ENCODE measurements around the gene PKNOX1. TPM values are rescaled to one million over a fixed set of nuclear protein-coding genes. Genes with fewer than 3 reads are reported as not detected.
"Not testable (repeated sequence)": the region's sequence is repeated elsewhere in the genome, so short reads cannot be mapped to it uniquely, and the experiment has no call there.

The PKNOX1 gene
- total and polyA plus RNA-seq, 4 experiments from 2014 or later: 17.8 to 25.0 (median 23.1) TPM

DNA sequence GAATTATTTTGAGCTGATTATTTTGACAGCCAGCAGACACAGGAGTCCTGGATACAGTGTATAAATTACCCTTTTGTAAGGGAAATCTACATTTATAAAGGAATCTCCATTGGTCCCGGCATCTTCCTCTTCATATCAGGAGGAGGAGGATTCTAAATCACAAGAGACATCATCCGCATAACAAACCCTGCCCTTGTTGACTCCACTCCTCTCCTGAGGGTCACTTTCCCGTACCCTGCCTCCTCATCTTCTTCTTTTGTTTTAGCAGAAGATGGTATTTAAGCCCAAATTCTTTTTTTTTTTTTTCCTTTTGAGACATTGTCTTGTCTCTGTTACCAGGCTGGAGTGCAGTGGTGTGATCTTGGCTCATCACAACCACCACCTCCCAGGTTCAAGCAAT, 14.6 kb upstream of the PKNOX1 start:
- intact Hi-C loops (cut with micrococcal nuclease): no loop called here
- no peak overlapping the region for H3K4me3 Mint-ChIP-seq
- H3K27me3 ChIP-seq (ENCODE audit: insufficient read depth, low read length): no peaks in the 10 kb centered on the region
- H3K4me1 ChIP-seq (ENCODE audit: insufficient read depth, low read length): no peaks in the 10 kb centered on the region
- H3K27ac Mint-ChIP-seq: peak overlapping the region in 1 of 7 donors; percentile 70
- POLR2A ChIA-PET (ENCODE audit: partially characterized antibody): no interaction called here
- H3K9me3 Mint-ChIP-seq: peaks cover 0 to 2% (median 0%) of the 10 kb centered on the region in 8 donors
- H3K36me3 ChIP-seq (ENCODE audit: insufficient read depth, low read length): no peaks in the 10 kb centered on the region
- H3K9me3 ChIP-seq (ENCODE audit: control insufficient read depth in 1 of 2, low read length in 2 of 2): no peaks in the 10 kb centered on the region
- no peaks in the 10 kb centered on the region for H3K36me3 Mint-ChIP-seq
- H3K27me3 Mint-ChIP-seq: peaks cover 0 to 1% of the 10 kb centered on the region in 2 donors
- peaks cover 0 to 4% (median 0%) of the 10 kb centered on the region in 4 donors for H3K4me1 Mint-ChIP-seq
- no peak overlapping the region for H3K27ac ChIP-seq (ENCODE audit: low read depth, low read length)
- DNase-seq: no peak
- CTCF ChIA-PET (ENCODE audit: partially characterized antibody): no interaction called here
- H3K4me3 ChIP-seq (ENCODE audit: low read length in 2 of 2): no peak overlapping the region

DNA sequence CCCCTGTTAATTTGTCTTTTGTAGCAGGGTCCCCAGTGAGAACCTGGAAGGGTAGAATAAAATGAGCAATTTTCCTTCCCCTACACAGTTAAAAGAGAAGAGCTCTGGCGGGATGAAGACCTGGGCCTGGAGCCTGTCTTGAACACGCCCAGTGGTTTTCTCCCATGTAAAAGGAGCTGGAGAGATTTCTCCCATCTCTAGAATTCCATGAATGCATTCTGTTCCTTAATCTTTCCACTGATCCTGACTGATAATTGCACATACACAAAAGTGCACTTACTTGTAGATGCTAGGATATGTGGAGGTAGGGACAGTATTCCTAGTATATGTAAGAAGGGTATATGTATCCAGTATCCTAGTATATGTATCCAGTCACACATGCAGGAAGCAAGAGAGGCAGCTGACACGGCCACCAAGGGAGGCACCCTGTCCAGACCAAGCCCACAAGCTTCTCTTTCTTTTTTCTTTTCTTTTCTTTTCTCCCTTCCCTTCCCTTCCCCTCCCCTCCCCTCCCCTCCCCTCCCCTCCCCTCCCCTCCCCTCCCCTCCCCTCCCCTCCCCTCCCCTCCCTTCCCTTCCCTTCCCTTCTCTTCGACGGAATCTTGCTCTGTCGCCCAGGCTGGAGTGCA, 11.9 kb upstream of the PKNOX1 start:
- intact Hi-C loops (cut with micrococcal nuclease): no loop called here
- H3K27ac Mint-ChIP-seq: no peak overlapping the region
- H3K27ac ChIP-seq (ENCODE audit: low read depth, low read length): no peak overlapping the region
- H3K36me3 Mint-ChIP-seq: no peaks in the 10 kb centered on the region
- CTCF ChIA-PET (ENCODE audit: partially characterized antibody): no interaction called here
- no peaks in the 10 kb centered on the region for H3K4me1 ChIP-seq (ENCODE audit: insufficient read depth, low read length)
- H3K27me3 Mint-ChIP-seq: peaks cover 0 to 1% of the 10 kb centered on the region in 2 donors
- H3K4me3 Mint-ChIP-seq: no peak overlapping the region
- peaks cover 0 to 4% (median 0%) of the 10 kb centered on the region in 4 donors for H3K4me1 Mint-ChIP-seq
- no peaks in the 10 kb centered on the region for H3K27me3 ChIP-seq (ENCODE audit: insufficient read depth, low read length)
- POLR2A ChIA-PET (ENCODE audit: partially characterized antibody): no interaction called here
- no peaks in the 10 kb centered on the region for H3K36me3 ChIP-seq (ENCODE audit: insufficient read depth, low read length)
- DNase-seq: no peak
- no peaks in the 10 kb centered on the region for H3K9me3 ChIP-seq (ENCODE audit: control insufficient read depth in 1 of 2, low read length in 2 of 2)
- peaks cover 0 to 1% (median 0%) of the 10 kb centered on the region in 8 donors for H3K9me3 Mint-ChIP-seq
- H3K4me3 ChIP-seq (ENCODE audit: low read length in 2 of 2): no peak overlapping the region

DNA sequence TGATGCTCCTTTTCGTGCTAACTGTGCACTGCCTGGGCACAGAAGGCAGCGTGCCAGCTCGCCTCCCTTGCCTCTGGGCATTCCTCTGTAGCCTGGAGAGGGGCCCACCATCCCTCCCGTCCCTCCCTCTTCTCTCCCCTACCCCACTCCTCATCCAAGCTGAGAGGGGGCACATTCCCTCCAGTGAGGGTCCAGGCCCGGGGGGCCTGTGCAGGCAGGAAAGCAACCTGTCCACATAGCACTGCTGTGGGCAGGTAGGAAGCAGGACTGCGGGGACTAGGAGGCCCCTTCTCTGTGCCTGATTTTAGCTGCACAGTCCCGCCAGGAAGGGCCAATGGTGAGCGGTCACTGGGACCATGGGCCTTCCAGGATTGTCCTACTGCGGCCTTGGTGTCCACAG, 10.3 kb upstream of the PKNOX1 start:
- intact Hi-C loops (cut with micrococcal nuclease): no loop called here
- CTCF ChIA-PET (ENCODE audit: partially characterized antibody): no interaction called here
- Histone ChIP-seq H3K27me3 (ENCODE audit: insufficient read depth, low read length) (no peaks in the 10 kb centered on the region), H3K4me1 (ENCODE audit: insufficient read depth, low read length) (no peaks in the 10 kb centered on the region), H3K9me3 (ENCODE audit: control insufficient read depth in 1 of 2, low read length in 2 of 2) (no peaks in the 10 kb centered on the region), H3K27ac (ENCODE audit: low read depth, low read length) (no peak overlapping the region), H3K36me3 (ENCODE audit: insufficient read depth, low read length) (no peaks in the 10 kb centered on the region), H3K4me3 (ENCODE audit: low read length in 2 of 2) (no peak overlapping the region)
- no peak overlapping the region for H3K4me3 Mint-ChIP-seq
- POLR2A ChIA-PET (ENCODE audit: partially characterized antibody): no interaction called here
- no peak overlapping the region for H3K27ac Mint-ChIP-seq
- no peaks in the 10 kb centered on the region for H3K9me3 Mint-ChIP-seq
- no peak for DNase-seq
- H3K4me1 Mint-ChIP-seq: peaks cover 0 to 1% (median 0%) of the 10 kb centered on the region in 4 donors
- no peaks in the 10 kb centered on the region for H3K36me3 Mint-ChIP-seq
- H3K27me3 Mint-ChIP-seq: peaks cover 0 to 1% of the 10 kb centered on the region in 2 donors

DNA sequence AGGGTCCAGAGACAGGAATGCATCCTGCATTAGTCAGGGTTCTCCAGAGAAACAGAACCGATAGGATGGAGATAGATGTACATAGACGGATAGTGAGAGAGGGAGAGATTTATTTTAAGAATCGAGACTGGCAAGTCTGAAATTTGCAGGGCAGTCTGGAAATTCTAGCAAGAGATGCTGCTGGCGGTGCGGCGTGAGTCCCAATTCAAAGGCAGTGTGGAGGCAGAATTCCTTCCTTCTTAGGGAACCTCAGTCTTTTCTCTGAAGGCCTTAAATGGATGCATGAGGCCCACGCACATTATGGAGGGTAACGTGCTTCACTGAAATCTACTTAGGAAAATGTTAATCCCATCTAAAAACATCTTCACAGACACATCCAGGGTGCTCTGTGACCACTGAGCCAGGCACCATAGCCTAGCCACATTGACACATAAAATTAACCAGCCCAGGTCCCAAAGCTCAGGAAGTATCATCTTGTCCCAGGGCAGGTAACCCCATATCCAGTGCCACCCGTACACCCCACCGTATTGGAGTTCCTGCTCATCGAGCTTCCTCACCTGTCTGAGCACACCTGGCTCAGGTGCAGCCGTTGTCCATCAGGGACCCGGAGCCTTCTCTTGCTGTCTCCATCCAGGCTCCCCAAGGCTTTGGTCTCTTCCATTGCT, 9.7 kb upstream of the PKNOX1 start:
- Mint-ChIP-seq H3K27ac (no peak overlapping the region), H3K9me3 (no peaks in the 10 kb centered on the region), H3K36me3 (no peaks in the 10 kb centered on the region), H3K4me3 (no peak overlapping the region), H3K27me3 (peaks cover 0 to 1% of the 10 kb centered on the region in 2 donors), H3K4me1 (peaks cover 0 to 1% (median 0%) of the 10 kb centered on the region in 4 donors)
- no peak for DNase-seq
- CTCF ChIA-PET (ENCODE audit: partially characterized antibody): no interaction called here
- POLR2A ChIA-PET (ENCODE audit: partially characterized antibody): no interaction called here
- intact Hi-C loops (cut with micrococcal nuclease): no loop called here
- no peaks in the 10 kb centered on the region for H3K4me1 ChIP-seq (ENCODE audit: insufficient read depth, low read length)
- no peaks in the 10 kb centered on the region for H3K27me3 ChIP-seq (ENCODE audit: insufficient read depth, low read length)
- no peaks in the 10 kb centered on the region for H3K9me3 ChIP-seq (ENCODE audit: control insufficient read depth in 1 of 2, low read length in 2 of 2)
- no peaks in the 10 kb centered on the region for H3K36me3 ChIP-seq (ENCODE audit: insufficient read depth, low read length)
- H3K4me3 ChIP-seq (ENCODE audit: low read length in 2 of 2): no peak overlapping the region
- no peak overlapping the region for H3K27ac ChIP-seq (ENCODE audit: low read depth, low read length)

DNA sequence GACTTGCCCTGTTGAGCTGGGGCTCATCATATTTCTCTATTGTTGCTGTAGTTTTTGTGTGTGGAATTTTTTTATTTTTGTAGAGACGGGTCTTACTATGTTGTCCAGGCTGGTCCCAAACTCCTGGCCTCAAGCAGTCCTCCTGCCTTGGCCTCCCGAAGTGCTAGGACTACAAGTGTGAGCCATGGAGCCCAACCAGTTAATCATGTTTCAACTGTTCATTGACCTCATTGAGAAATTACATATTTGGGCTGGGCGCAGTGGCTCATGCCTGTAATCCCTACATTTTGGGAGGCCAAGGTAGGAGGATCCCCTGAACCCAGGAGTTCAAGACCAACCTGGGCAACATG, 9.2 kb upstream of the PKNOX1 start:
- intact Hi-C loops (cut with micrococcal nuclease): no loop called here
- DNase-seq: no peak
- Mint-ChIP-seq H3K4me1 (peaks cover 0 to 1% (median 0%) of the 10 kb centered on the region in 4 donors), H3K4me3 (no peak overlapping the region), H3K27ac (no peak overlapping the region), H3K36me3 (no peaks in the 10 kb centered on the region), H3K27me3 (peaks cover 0 to 1% of the 10 kb centered on the region in 2 donors), H3K9me3 (no peaks in the 10 kb centered on the region)
- Histone ChIP-seq H3K4me1 (ENCODE audit: insufficient read depth, low read length) (no peaks in the 10 kb centered on the region), H3K27me3 (ENCODE audit: insufficient read depth, low read length) (no peaks in the 10 kb centered on the region), H3K36me3 (ENCODE audit: insufficient read depth, low read length) (no peaks in the 10 kb centered on the region), H3K9me3 (ENCODE audit: control insufficient read depth in 1 of 2, low read length in 2 of 2) (no peaks in the 10 kb centered on the region), H3K27ac (ENCODE audit: low read depth, low read length) (no peak overlapping the region), H3K4me3 (ENCODE audit: low read length in 2 of 2) (no peak overlapping the region)
- ChIA-PET POLR2A (ENCODE audit: partially characterized antibody) (no interaction called here), CTCF (ENCODE audit: partially characterized antibody) (no interaction called here)

DNA sequence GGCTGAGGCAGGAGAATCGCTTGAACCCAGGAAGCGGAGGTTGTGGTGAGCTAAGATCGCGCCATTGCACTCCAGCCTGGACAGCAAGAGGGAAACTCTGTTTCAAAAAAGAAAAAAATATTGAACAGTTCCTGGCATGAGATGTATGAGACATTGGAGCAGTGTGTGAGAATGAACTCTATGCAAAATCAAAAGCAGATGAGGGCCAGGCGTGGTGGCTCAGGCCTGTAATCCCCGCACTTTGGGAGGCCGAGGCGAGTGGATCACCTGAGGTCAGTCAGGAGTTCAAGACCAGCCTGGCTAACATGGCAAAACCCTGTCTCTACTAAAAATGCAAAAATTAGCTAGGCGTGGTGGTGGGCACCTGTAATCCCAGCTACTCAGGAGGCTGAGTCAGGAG, 6.7 kb upstream of the PKNOX1 start:
- H3K9me3 Mint-ChIP-seq; CTCF ChIA-PET (ENCODE audit: partially characterized antibody); H3K27me3 Mint-ChIP-seq; H3K4me3 ChIP-seq (ENCODE audit: low read length in 2 of 2); H3K27me3 ChIP-seq (ENCODE audit: insufficient read depth, low read length); H3K27ac Mint-ChIP-seq; H3K4me3 Mint-ChIP-seq; H3K36me3 ChIP-seq (ENCODE audit: insufficient read depth, low read length); DNase-seq; H3K4me1 Mint-ChIP-seq; H3K36me3 Mint-ChIP-seq; H3K4me1 ChIP-seq (ENCODE audit: insufficient read depth, low read length); H3K27ac ChIP-seq (ENCODE audit: low read depth, low read length); intact Hi-C loops (cut with micrococcal nuclease); POLR2A ChIA-PET (ENCODE audit: partially characterized antibody); H3K9me3 ChIP-seq (ENCODE audit: control insufficient read depth in 1 of 2, low read length in 2 of 2): not testable (repeated sequence)

DNA sequence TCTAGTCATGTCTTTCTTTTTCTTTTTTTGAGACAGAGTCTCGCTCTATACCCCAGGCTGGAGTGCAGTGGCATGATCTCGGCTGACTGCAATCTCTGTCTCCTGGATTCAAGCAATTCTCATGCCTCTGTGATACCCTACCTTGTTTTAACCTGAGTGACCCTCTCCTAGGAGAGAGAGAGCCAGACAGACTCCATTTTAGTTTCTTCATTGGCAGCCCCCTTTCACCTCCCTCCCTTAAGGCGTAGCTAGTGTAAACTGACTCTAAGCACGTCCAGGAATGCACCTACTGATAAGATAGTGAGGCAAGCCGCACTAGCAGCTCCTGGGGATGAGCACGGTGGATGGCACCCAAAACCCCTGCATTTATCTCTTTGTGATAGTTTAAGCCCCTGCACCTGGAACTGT, 5.2 kb upstream of the PKNOX1 start:
- Histone ChIP-seq H3K27me3 (ENCODE audit: insufficient read depth, low read length) (no peaks in the 10 kb centered on the region), H3K36me3 (ENCODE audit: insufficient read depth, low read length) (no peaks in the 10 kb centered on the region), H3K27ac (ENCODE audit: low read depth, low read length) (no peak overlapping the region), H3K4me3 (ENCODE audit: low read length in 2 of 2) (no peak overlapping the region), H3K4me1 (ENCODE audit: insufficient read depth, low read length) (peaks cover 12% of the 10 kb centered on the region), H3K9me3 (ENCODE audit: control insufficient read depth in 1 of 2, low read length in 2 of 2) (no peaks in the 10 kb centered on the region)
- no peaks in the 10 kb centered on the region for H3K9me3 Mint-ChIP-seq
- POLR2A ChIA-PET (ENCODE audit: partially characterized antibody): no interaction called here
- H3K27me3 Mint-ChIP-seq: no peaks in the 10 kb centered on the region
- H3K4me1 Mint-ChIP-seq: peaks cover 0 to 9% (median 5%) of the 10 kb centered on the region in 4 donors
- H3K4me3 Mint-ChIP-seq: no peak overlapping the region
- no peak for DNase-seq
- intact Hi-C loops (cut with micrococcal nuclease): no loop called here
- CTCF ChIA-PET (ENCODE audit: partially characterized antibody): no interaction called here
- no peaks in the 10 kb centered on the region for H3K36me3 Mint-ChIP-seq
- no peak overlapping the region for H3K27ac Mint-ChIP-seq

Measured in CD4-positive, alpha-beta memory T cell (primary cell).